Measurements from ENCODE around the gene NELFCD. TPM values are rescaled to one million over a fixed set of nuclear protein-coding genes. Genes with fewer than 3 reads are reported as not detected.

The NELFCD gene
- total and polyA plus RNA-seq, 9 of the 15 experiments (the other 6 are each of a cell fraction or from before 2014, with no cell fraction given), result 11.7 to 163 (median 96.5) TPM

GRCh38 chr20:59006864-59007664 is 26.0 kb downstream of the NELFCD start, which contains the start of gene CTSZ (continued):
- no peak for TF ChIP-seq FOS (IDR thresholded peaks at IDR 0.05; ENCODE audit: extremely low read depth, insufficient read length)
- no peak for TF ChIP-seq KLF10 (CRISPR knock-in tag; IDR thresholded peaks at IDR 0.05)
- TF ChIP-seq MCM2 (IDR thresholded peaks at IDR 0.05; ENCODE audit: low read depth), result no peak
- TF ChIP-seq NBN (IDR thresholded peaks at IDR 0.05; ENCODE audit: low read depth), result no peak
- TF ChIP-seq NKRF (IDR thresholded peaks at IDR 0.05; ENCODE audit: borderline replicate concordance), result no peak
- no peak for TF ChIP-seq SMAD3 (CRISPR knock-in tag; conservative IDR thresholded peaks at IDR 0.05)
- TF ChIP-seq HIVEP1 (CRISPR knock-in tag; IDR thresholded peaks at IDR 0.05), result no peak
- no peak for TF ChIP-seq ZNF830 (CRISPR knock-in tag; IDR thresholded peaks at IDR 0.05)
- TF ChIP-seq ZSCAN29 (IDR thresholded peaks at IDR 0.05), result no peak
- TF ChIP-seq, protein P1, sequence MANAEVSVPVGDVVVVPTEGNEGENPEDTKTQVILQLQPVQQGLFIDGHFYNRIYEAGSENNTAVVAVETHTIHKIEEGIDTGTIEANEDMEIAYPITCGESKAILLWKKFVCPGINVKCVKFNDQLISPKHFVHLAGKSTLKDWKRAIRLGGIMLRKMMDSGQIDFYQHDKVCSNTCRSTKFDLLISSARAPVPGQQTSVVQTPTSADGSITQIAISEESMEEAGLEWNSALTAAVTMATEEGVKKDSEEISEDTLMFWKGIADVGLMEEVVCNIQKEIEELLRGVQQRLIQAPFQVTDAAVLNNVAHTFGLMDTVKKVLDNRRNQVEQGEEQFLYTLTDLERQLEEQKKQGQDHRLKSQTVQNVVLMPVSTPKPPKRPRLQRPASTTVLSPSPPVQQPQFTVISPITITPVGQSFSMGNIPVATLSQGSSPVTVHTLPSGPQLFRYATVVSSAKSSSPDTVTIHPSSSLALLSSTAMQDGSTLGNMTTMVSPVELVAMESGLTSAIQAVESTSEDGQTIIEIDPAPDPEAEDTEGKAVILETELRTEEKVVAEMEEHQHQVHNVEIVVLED (CRISPR knock-in tag; IDR thresholded peaks at IDR 0.05), result no peak
- TF ChIP-seq CEBPG (CRISPR knock-in tag; IDR thresholded peaks at IDR 0.05), result no peak
- no peak for TF ChIP-seq CEBPG (tag; conservative IDR thresholded peaks at IDR 0.05 in 1 of 2, IDR thresholded peaks at IDR 0.05 in 1 of 2)
- TF ChIP-seq CREBBP (IDR thresholded peaks at IDR 0.05; ENCODE audit: low read depth, low read length), result no peak
- TF ChIP-seq ZNF77 (CRISPR knock-in tag; IDR thresholded peaks at IDR 0.05), result no peak
- TF ChIP-seq ZNF436 (CRISPR knock-in tag; IDR thresholded peaks at IDR 0.05), result no peak
- TF ChIP-seq HDAC6 (IDR thresholded peaks at IDR 0.05; ENCODE audit: low read depth, low read length), result no peak
- no peak for TF ChIP-seq TBL1XR1 (IDR thresholded peaks at IDR 0.05; ENCODE audit: low read length in 2 of 2)
- no peak for TF ChIP-seq KAT2B (IDR thresholded peaks at IDR 0.05; ENCODE audit: low read depth, low read length)
- TF ChIP-seq CTCFL (IDR thresholded peaks at IDR 0.05; ENCODE audit: borderline replicate concordance, insufficient read depth, low read depth, low read length, poor library complexity, severe bottlenecking), result peak; percentile 18
- no peak for TF ChIP-seq MLLT1 (IDR thresholded peaks at IDR 0.05)
